KMS-11 (cell line): ENCODE measurements around the gene SMIM43.

ENCODE experiments used
- H2AFZ ChIP-seq: fragments of 200-600 bp; sonication (generic); 2 replicates; pipeline ENCODE4 v1.6.1; 2016; ENCODE audit warnings: antibody characterized with exemption, mixed run types, low read depth
- H3K27ac ChIP-seq: fragments of 200-600 bp; sonication (generic); 2 replicates; pipeline ENCODE4 v1.6.1; 2016; ENCODE audit warnings: mild to moderate bottlenecking, mixed run types
- H3K27me3 ChIP-seq: fragments of 200-600 bp; sonication (generic); 2 replicates; pipeline ENCODE4 v1.6.1; 2017; ENCODE audit warnings: mild to moderate bottlenecking, low read depth, mixed run types, moderate library complexity; ENCODE audit not compliant: insufficient read depth
- H3K36me3 ChIP-seq: fragments of 200-600 bp; sonication (generic); 2 replicates; pipeline ENCODE4 v1.6.1; 2017; ENCODE audit warnings: mild to moderate bottlenecking, mixed run types; ENCODE audit not compliant: insufficient read depth
- H3K4me1 ChIP-seq: fragments of 200-600 bp; sonication (generic); 2 replicates; pipeline ENCODE4 v1.6.1; 2016; ENCODE audit warnings: mild to moderate bottlenecking, low read depth, mixed run types; ENCODE audit not compliant: poor library complexity, severe bottlenecking
- H3K4me2 ChIP-seq: fragments of 200-600 bp; sonication (generic); 2 replicates; pipeline ENCODE4 v1.7.0; 2016; ENCODE audit warnings: mild to moderate bottlenecking, mixed run types
- H3K4me3 ChIP-seq: fragments of 200-600 bp; sonication (generic); IDR thresholded peaks from 2 replicates; pipeline ENCODE4 v1.6.1; 2017; ENCODE audit warnings: low read depth, low read length, mixed read lengths; ENCODE audit not compliant: insufficient read depth
- H3K79me2 ChIP-seq: fragments of 200-600 bp; sonication (generic); 2 replicates; pipeline ENCODE4 v1.6.1; 2016; ENCODE audit warnings: low read depth, mixed run types; ENCODE audit not compliant: insufficient read depth
- H3K9ac ChIP-seq: fragments of 200-600 bp; sonication (generic); 2 replicates; pipeline ENCODE4 v1.6.1; 2016; ENCODE audit warnings: mild to moderate bottlenecking, mixed run types
- H4K20me1 ChIP-seq: fragments of 200-600 bp; sonication (generic); 2 replicates; pipeline ENCODE4 v1.6.1; 2016; ENCODE audit warnings: mild to moderate bottlenecking, mixed run types; ENCODE audit not compliant: insufficient read depth
- CTCF ChIP-seq: fragments of 200-600 bp; sonication (generic); conservative IDR thresholded peaks from 2 replicates; pipeline ENCODE4 v1.6.1; 2017; ENCODE audit warnings: low read depth, mild to moderate bottlenecking, antibody characterized with exemption, low read length, moderate library complexity, mixed read lengths

Gene SMIM43

GRCh38 chr4:121799208-121799823 is 34.4 kb upstream of the SMIM43 start:
- Histone ChIP-seq H3K79me2 (peaks cover 19% of the 10 kb centered on the region; the same call in 1 of the 2 replicates), H3K27ac (no peak overlapping the region), H2AFZ (no peak overlapping the region), H3K4me2 (peak overlapping the region; percentile 2; the same call in 1 of the 2 replicates), H3K36me3 (no peaks in the 10 kb centered on the region), H3K27me3 (no peaks in the 10 kb centered on the region), H4K20me1 (no peaks in the 10 kb centered on the region), H3K9ac (no peak overlapping the region), H3K4me1 (peaks cover 35% of the 10 kb centered on the region), H3K4me3 (no peak overlapping the region)
- no peak for TF ChIP-seq CTCF

- no peaks in the 10 kb centered on the region for H3K36me3 ChIP-seq
- H3K27ac ChIP-seq, result no peak overlapping the region
- H3K4me1 ChIP-seq, result peaks cover 24% of the 10 kb centered on the region
- no peaks in the 10 kb centered on the region for H4K20me1 ChIP-seq
- no peak overlapping the region for H3K9ac ChIP-seq
- no peak overlapping the region for H3K4me2 ChIP-seq
- H3K79me2 ChIP-seq, result peaks cover 1% of the 10 kb centered on the region; the same call in 1 of the 2 replicates
- no peaks in the 10 kb centered on the region for H3K27me3 ChIP-seq
- no peak overlapping the region for H2AFZ ChIP-seq
- no peak for TF ChIP-seq CTCF
- no peak overlapping the region for H3K4me3 ChIP-seq
These were observed 31.3 kb upstream of the SMIM43 start for GRCh38 chr4:121796283-121796682.

- TF ChIP-seq CTCF, result no peak
- Histone ChIP-seq H3K4me1 (peaks cover 12% of the 10 kb centered on the region), H3K4me3 (no peak overlapping the region), H3K27me3 (no peaks in the 10 kb centered on the region), H3K36me3 (no peaks in the 10 kb centered on the region), H3K4me2 (no peak overlapping the region), H4K20me1 (no peaks in the 10 kb centered on the region), H3K27ac (no peak overlapping the region), H3K9ac (no peak overlapping the region), H2AFZ (no peak overlapping the region), H3K79me2 (no peaks in the 10 kb centered on the region)
These were observed 29.7 kb upstream of the SMIM43 start for GRCh38 chr4:121794505-121795188.

GRCh38 chr4:121792966-121793365 is 28.0 kb upstream of the SMIM43 start:
- H2AFZ ChIP-seq, result no peak overlapping the region
- H3K4me2 ChIP-seq, result no peak overlapping the region
- no peak overlapping the region for H3K4me3 ChIP-seq
- H3K36me3 ChIP-seq, result no peaks in the 10 kb centered on the region
- H3K4me1 ChIP-seq, result no peaks in the 10 kb centered on the region
- H4K20me1 ChIP-seq, result no peaks in the 10 kb centered on the region
- no peaks in the 10 kb centered on the region for H3K79me2 ChIP-seq
- no peak overlapping the region for H3K9ac ChIP-seq
- TF ChIP-seq CTCF, result no peak
- no peaks in the 10 kb centered on the region for H3K27me3 ChIP-seq
- H3K27ac ChIP-seq, result no peak overlapping the region
